ENCODE data around the gene ABCD3.
"Not testable (repeated sequence)": the region's sequence is repeated elsewhere in the genome, so short reads cannot be mapped to it uniquely, and the experiment has no call there.

The ABCD3 gene

GRCh38 chr1:94428441-94428840, 10.3 kb downstream of the ABCD3 start:
- TF ChIP-seq CTCF (IDR thresholded peaks at IDR 0.05; ENCODE audit: low read depth, low read length, missing control alignments) = no peak
- no peak overlapping the region for H3K4me3 ChIP-seq (replicated peaks; ENCODE audit: low read depth, low read length)
- DNase-seq (ENCODE audit: extremely low read depth, low read depth) = no peak

- H3K4me3 ChIP-seq (replicated peaks; ENCODE audit: low read depth, low read length); DNase-seq (ENCODE audit: extremely low read depth, low read depth): not testable (repeated sequence)
Observed at GRCh38 chr1:94428927-94429528, 10.8 kb downstream of the ABCD3 start.

- not testable (repeated sequence) for H3K4me3 ChIP-seq (replicated peaks; ENCODE audit: low read depth, low read length); DNase-seq (ENCODE audit: extremely low read depth, low read depth)
Observed at GRCh38 chr1:94430066-94430465, 11.9 kb downstream of the ABCD3 start.

- no peak for TF ChIP-seq CTCF (IDR thresholded peaks at IDR 0.05; ENCODE audit: low read depth, low read length, missing control alignments)
- H3K4me3 ChIP-seq (replicated peaks; ENCODE audit: low read depth, low read length) = no peak overlapping the region
- no peak for DNase-seq (ENCODE audit: extremely low read depth, low read depth)
Observed at GRCh38 chr1:94433866-94434265, 15.7 kb downstream of the ABCD3 start.

GRCh38 chr1:94434365-94435045, 16.3 kb downstream of the ABCD3 start:
- H3K4me3 ChIP-seq (replicated peaks; ENCODE audit: low read depth, low read length) = no peak overlapping the region
- no peak for TF ChIP-seq CTCF (IDR thresholded peaks at IDR 0.05; ENCODE audit: low read depth, low read length, missing control alignments)
- DNase-seq (ENCODE audit: extremely low read depth, low read depth) = no peak

GRCh38 chr1:94438692-94439276, 20.6 kb downstream of the ABCD3 start:
- no peak for TF ChIP-seq CTCF (IDR thresholded peaks at IDR 0.05; ENCODE audit: low read depth, low read length, missing control alignments)
- no peak overlapping the region for H3K4me3 ChIP-seq (replicated peaks; ENCODE audit: low read depth, low read length)
- DNase-seq (ENCODE audit: extremely low read depth, low read depth) = no peak

GRCh38 chr1:94440088-94440487, 21.9 kb downstream of the ABCD3 start:
- no peak overlapping the region for H3K4me3 ChIP-seq (replicated peaks; ENCODE audit: low read depth, low read length)
- no peak for DNase-seq (ENCODE audit: extremely low read depth, low read depth)
- TF ChIP-seq CTCF (IDR thresholded peaks at IDR 0.05; ENCODE audit: low read depth, low read length, missing control alignments) = no peak

- not testable (repeated sequence) for H3K4me3 ChIP-seq (replicated peaks; ENCODE audit: low read depth, low read length); DNase-seq (ENCODE audit: extremely low read depth, low read depth)
Observed at GRCh38 chr1:94443067-94443466, 24.9 kb downstream of the ABCD3 start.

GRCh38 chr1:94444819-94445218, 26.6 kb downstream of the ABCD3 start:
- H3K4me3 ChIP-seq (replicated peaks; ENCODE audit: low read depth, low read length); DNase-seq (ENCODE audit: extremely low read depth, low read depth): not testable (repeated sequence)

- H3K4me3 ChIP-seq (replicated peaks; ENCODE audit: low read depth, low read length); DNase-seq (ENCODE audit: extremely low read depth, low read depth): not testable (repeated sequence)
Observed at GRCh38 chr1:94445733-94446132, 27.5 kb downstream of the ABCD3 start.

- not testable (repeated sequence) for DNase-seq (ENCODE audit: extremely low read depth, low read depth); H3K4me3 ChIP-seq (replicated peaks; ENCODE audit: low read depth, low read length)
Observed at GRCh38 chr1:94446177-94446576, 28.0 kb downstream of the ABCD3 start.

GRCh38 chr1:94448741-94449140, 30.6 kb downstream of the ABCD3 start:
- H3K4me3 ChIP-seq (replicated peaks; ENCODE audit: low read depth, low read length); DNase-seq (ENCODE audit: extremely low read depth, low read depth): not testable (repeated sequence)

Data from HFF-Myc (cell line).